ENCODE data around the gene CTSA.

The CTSA gene

DNA sequence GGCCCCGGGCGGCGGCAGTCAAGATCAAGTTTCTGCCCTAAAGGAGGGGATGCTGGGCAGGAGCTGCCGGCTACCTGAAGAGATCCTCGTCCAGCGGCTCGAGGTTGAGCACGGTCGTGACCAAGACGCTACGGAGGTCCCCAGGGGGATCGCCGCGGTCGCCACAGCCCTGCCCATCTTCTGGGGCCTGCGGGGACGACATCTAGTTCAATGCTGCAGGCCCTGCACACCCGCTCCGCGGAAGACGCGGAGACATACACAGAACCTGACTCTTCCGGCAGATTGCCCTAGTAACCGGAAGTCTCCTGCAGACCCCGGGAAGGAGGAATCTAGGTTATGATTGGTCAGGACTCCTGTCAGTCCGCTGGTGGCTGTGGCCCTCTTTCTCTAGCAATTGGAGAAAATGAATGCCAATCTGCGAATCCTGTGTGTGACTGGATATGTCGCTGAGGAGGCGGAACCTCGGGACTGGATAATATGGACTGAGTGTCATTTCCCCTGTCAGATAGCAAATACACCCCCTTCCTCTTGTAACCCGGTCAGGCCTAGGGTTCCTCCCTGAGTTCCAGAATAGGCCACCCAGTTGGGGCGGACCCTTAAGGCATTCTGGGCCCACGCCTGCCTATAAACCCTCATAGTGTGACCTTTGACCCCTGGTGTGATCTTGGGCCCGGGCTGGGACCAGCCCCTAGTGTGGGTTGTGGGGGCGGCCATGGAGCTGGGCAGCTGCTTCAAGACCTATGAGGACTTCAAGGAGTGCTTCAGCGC, 33.8 kb upstream of the CTSA start, which contains the start of the genes ACOT8 and ZSWIM3:
ACOT8 (minus strand) TSS at position 279 of the 768 bp plus-strand sequence; CDS start at position 202, 77 bp downstream.
ZSWIM3 (plus strand) TSS at position 501 of the 768 bp plus-strand sequence; CDS start at position 713, 212 bp downstream.
- Mint-ChIP-seq H3K36me3 (ENCODE audit: insufficient read depth) (peaks cover 12% of the 10 kb centered on the region), H3K9me3 (no peaks in the 10 kb centered on the region), H3K27ac (ENCODE audit: low read depth) (peak within 1 kb of the TSS; percentile 96), H3K4me3 (peak within 1 kb of the TSS; percentile 98), H3K27me3 (no peaks in the 10 kb centered on the region), H3K4me1 (peaks cover 38% of the 10 kb centered on the region)
- DNase-seq (ENCODE audit: low spot score in 2 of 2): peak; percentile 75 to 96
- peak; percentile 98 for ATAC-seq (replicated peaks; ENCODE audit: extremely low read depth, poor library complexity, severe bottlenecking)

DNA sequence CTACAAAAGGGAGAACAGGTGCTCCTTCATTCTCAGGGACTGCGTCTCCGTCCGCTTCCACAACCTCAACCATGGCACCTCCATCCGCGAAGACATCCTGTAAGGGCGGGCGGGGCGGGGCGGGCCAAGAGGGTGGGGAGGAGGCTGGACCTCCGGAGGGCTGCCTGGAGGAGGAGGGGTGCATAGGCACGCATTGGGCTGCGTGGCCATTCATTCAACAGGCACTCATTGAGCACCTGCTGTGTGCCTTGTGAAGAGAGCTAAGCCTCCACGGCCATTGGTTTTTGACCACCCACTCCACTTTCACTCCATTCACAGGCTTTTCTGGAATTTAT, 33.3 kb upstream of the CTSA start:
- DNase-seq (ENCODE audit: low spot score in 2 of 2) (no peak), ATAC-seq (replicated peaks; ENCODE audit: extremely low read depth, poor library complexity, severe bottlenecking) (peak; percentile 24)
- Mint-ChIP-seq H3K4me1 (peaks cover 38% of the 10 kb centered on the region), H3K4me3 (peak overlapping the region; percentile 98), H3K27me3 (no peaks in the 10 kb centered on the region), H3K36me3 (ENCODE audit: insufficient read depth) (peaks cover 14% of the 10 kb centered on the region), H3K9me3 (no peaks in the 10 kb centered on the region), H3K27ac (ENCODE audit: low read depth) (peak overlapping the region; percentile 96)

- Mint-ChIP-seq H3K4me3 (no peak overlapping the region), H3K36me3 (ENCODE audit: insufficient read depth) (peaks cover 12% of the 10 kb centered on the region), H3K9me3 (no peaks in the 10 kb centered on the region), H3K27me3 (no peaks in the 10 kb centered on the region), H3K27ac (ENCODE audit: low read depth) (no peak overlapping the region), H3K4me1 (peaks cover 32% of the 10 kb centered on the region)
- no peak for ATAC-seq (replicated peaks; ENCODE audit: extremely low read depth, poor library complexity, severe bottlenecking)
- DNase-seq (ENCODE audit: low spot score in 2 of 2): no peak
Measured at GRCh38 chr20:45859916-45860315, 31.2 kb upstream of the CTSA start.

GRCh38 chr20:45860560-45861220, 30.4 kb upstream of the CTSA start:
- H3K4me1 Mint-ChIP-seq: peaks cover 32% of the 10 kb centered on the region
- DNase-seq (ENCODE audit: low spot score in 2 of 2) (no peak), ATAC-seq (replicated peaks; ENCODE audit: extremely low read depth, poor library complexity, severe bottlenecking) (no peak)
- H3K4me3 Mint-ChIP-seq: no peak overlapping the region
- no peaks in the 10 kb centered on the region for H3K27me3 Mint-ChIP-seq
- no peak overlapping the region for H3K27ac Mint-ChIP-seq (ENCODE audit: low read depth)
- peaks cover 12% of the 10 kb centered on the region for H3K36me3 Mint-ChIP-seq (ENCODE audit: insufficient read depth)
- no peaks in the 10 kb centered on the region for H3K9me3 Mint-ChIP-seq

DNA sequence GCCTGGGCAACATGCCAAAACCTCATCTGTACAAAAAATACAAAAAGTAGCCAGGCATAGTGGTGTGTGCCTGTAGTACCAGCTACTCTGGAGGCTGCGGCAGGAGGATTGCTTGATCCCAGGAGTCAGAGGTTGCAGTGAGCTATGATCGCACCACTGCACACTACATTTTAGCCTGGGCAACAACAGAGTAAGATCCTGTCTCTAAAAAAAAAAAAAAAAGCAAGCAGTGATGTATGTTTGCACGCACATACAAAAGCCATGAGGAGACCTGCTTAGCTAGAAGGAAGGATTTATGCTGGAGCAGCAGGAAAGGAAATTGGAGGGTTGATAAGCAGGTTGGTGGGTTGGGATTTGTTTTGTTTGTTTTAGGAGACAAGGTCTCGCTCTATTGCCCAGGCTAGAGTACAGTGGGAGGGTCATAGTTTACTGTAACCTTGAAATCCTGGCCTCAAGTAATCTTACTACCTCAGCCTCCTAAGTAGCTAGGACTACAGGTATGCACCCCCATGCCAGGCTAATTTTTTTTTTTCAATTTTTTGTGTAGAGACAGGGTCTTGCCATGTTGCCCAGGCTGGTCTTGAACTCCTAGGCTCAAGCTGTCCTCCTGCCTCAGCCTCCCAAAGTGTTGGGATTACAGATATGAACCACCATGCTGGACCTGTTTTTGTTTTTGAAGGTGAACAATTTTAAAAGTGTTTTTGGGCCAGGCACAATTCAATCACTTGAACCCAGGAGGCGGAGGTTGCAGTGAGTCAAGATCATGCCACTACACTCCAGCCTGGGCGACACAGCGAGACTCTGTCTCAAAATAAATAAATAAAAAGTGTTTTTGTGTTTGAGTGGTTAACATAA, 29.7 kb upstream of the CTSA start:
- H3K4me3 Mint-ChIP-seq: no peak overlapping the region
- H3K27ac Mint-ChIP-seq (ENCODE audit: low read depth): no peak overlapping the region

GRCh38 chr20:45863543-45864470, 27.3 kb upstream of the CTSA start:
- H3K4me3 Mint-ChIP-seq: no peak overlapping the region
- H3K27ac Mint-ChIP-seq (ENCODE audit: low read depth): no peak overlapping the region
- H3K4me1 Mint-ChIP-seq: peaks cover 8% of the 10 kb centered on the region
- peaks cover 3% of the 10 kb centered on the region for H3K36me3 Mint-ChIP-seq (ENCODE audit: insufficient read depth)
- no peaks in the 10 kb centered on the region for H3K27me3 Mint-ChIP-seq
- ATAC-seq (replicated peaks; ENCODE audit: extremely low read depth, poor library complexity, severe bottlenecking) (no peak), DNase-seq (ENCODE audit: low spot score in 2 of 2) (no peak)
- H3K9me3 Mint-ChIP-seq: no peaks in the 10 kb centered on the region

More for the DNA sequence above, 29.7 kb upstream of the CTSA start:
- no peaks in the 10 kb centered on the region for H3K27me3 Mint-ChIP-seq
- H3K4me1 Mint-ChIP-seq: peaks cover 25% of the 10 kb centered on the region
- H3K9me3 Mint-ChIP-seq: no peaks in the 10 kb centered on the region
- peaks cover 12% of the 10 kb centered on the region for H3K36me3 Mint-ChIP-seq (ENCODE audit: insufficient read depth)
- DNase-seq (ENCODE audit: low spot score in 2 of 2): no peak
- no peak for ATAC-seq (replicated peaks; ENCODE audit: extremely low read depth, poor library complexity, severe bottlenecking)

DNA sequence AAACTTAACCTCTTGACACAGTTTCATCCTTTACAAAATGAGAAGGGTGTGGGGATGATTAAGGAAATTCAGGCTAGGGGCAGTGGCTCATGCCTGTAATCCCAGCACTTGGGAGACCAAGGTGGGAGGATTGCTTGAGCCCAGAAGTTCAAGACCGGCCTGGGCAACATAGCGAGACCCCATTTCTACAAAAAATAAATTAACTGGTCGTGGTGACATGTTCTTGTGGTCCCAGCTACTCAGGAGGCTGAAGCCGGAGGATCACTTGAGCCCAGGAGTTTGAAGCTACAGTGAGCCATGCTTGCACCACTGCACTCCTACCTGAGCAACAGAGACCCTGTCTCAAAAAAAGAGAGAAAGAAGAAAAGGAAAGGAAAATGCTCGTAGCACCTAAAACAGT, 24.7 kb upstream of the CTSA start:
- Mint-ChIP-seq H3K36me3 (ENCODE audit: insufficient read depth) (peaks cover 5% of the 10 kb centered on the region), H3K27me3 (no peaks in the 10 kb centered on the region), H3K27ac (ENCODE audit: low read depth) (no peak overlapping the region), H3K4me1 (no peaks in the 10 kb centered on the region), H3K9me3 (no peaks in the 10 kb centered on the region), H3K4me3 (no peak overlapping the region)
- no peak for DNase-seq (ENCODE audit: low spot score in 2 of 2)
- ATAC-seq (replicated peaks; ENCODE audit: extremely low read depth, poor library complexity, severe bottlenecking): no peak

DNA sequence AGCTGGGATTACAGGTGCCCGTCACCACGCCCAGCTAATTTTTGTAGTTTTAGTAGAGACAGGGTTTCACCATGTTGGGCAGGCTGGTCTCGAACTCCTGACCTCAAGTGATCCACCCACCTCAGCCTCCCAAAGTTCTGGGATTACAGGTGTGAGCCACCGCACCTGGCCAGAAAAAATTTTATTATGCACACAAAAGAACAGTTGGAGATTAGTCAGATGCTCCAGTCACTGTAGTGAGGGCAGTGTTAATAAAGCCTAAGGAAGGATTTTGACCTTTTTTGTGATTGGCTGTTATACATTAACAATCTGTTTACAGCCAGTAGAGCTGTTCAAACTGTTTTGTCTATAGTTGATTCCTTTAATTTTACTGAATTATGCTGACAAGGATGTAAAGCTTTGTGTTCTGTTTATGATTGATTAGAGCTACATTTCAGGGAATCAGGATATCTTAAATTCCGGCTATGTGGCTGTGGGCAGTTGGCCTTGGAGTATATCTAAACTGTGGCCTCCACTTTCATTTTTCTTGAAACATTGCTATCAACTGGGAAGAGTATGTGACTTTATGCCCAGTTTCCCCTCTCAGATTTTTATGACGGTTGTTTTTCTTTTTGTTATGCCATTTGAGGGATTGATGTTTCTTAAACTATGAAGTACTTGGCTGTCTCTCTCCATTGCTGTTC, 23.9 kb upstream of the CTSA start:
- H3K4me3 Mint-ChIP-seq: no peak overlapping the region
- no peak overlapping the region for H3K27ac Mint-ChIP-seq (ENCODE audit: low read depth)
- H3K36me3 Mint-ChIP-seq (ENCODE audit: insufficient read depth): peaks cover 5% of the 10 kb centered on the region
- no peak for DNase-seq (ENCODE audit: low spot score in 2 of 2)
- ATAC-seq (replicated peaks; ENCODE audit: extremely low read depth, poor library complexity, severe bottlenecking): no peak
- no peaks in the 10 kb centered on the region for H3K27me3 Mint-ChIP-seq
- H3K9me3 Mint-ChIP-seq: no peaks in the 10 kb centered on the region
- no peaks in the 10 kb centered on the region for H3K4me1 Mint-ChIP-seq

DNA sequence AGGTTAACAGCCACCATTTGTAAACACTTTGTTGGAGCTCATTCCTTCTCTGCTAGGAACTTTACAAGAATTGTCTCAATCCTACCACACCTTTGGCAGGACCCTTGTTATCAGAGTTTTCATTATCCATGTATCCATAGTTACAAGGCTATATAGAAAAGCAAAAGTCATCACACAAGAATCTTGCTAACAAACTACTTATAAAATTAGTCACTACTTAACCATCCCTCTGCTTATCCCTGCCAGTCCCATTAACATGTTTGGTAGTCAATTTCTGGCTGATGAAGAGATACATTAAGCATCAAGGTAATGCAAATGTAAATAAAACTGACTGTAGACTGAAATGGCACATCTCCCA, 23.3 kb upstream of the CTSA start:
- no peak for DNase-seq (ENCODE audit: low spot score in 2 of 2)
- H3K9me3 Mint-ChIP-seq: no peaks in the 10 kb centered on the region

GRCh38 chr20:45872626-45873025, 18.5 kb upstream of the CTSA start:
- H3K4me3 Mint-ChIP-seq: no peak overlapping the region
- ATAC-seq (replicated peaks; ENCODE audit: extremely low read depth, poor library complexity, severe bottlenecking) (no peak), DNase-seq (ENCODE audit: low spot score in 2 of 2) (no peak)
- no peaks in the 10 kb centered on the region for H3K4me1 Mint-ChIP-seq
- no peak overlapping the region for H3K27ac Mint-ChIP-seq (ENCODE audit: low read depth)
- H3K36me3 Mint-ChIP-seq (ENCODE audit: insufficient read depth): peaks cover 5% of the 10 kb centered on the region
- H3K27me3 Mint-ChIP-seq: no peaks in the 10 kb centered on the region
- H3K9me3 Mint-ChIP-seq: no peaks in the 10 kb centered on the region

More for the DNA sequence above, 23.3 kb upstream of the CTSA start:
- peaks cover 2% of the 10 kb centered on the region for H3K36me3 Mint-ChIP-seq (ENCODE audit: insufficient read depth)
- H3K4me3 Mint-ChIP-seq: no peak overlapping the region
- ATAC-seq (replicated peaks; ENCODE audit: extremely low read depth, poor library complexity, severe bottlenecking): no peak
- H3K27me3 Mint-ChIP-seq: no peaks in the 10 kb centered on the region
- no peaks in the 10 kb centered on the region for H3K4me1 Mint-ChIP-seq
- no peak overlapping the region for H3K27ac Mint-ChIP-seq (ENCODE audit: low read depth)

DNA sequence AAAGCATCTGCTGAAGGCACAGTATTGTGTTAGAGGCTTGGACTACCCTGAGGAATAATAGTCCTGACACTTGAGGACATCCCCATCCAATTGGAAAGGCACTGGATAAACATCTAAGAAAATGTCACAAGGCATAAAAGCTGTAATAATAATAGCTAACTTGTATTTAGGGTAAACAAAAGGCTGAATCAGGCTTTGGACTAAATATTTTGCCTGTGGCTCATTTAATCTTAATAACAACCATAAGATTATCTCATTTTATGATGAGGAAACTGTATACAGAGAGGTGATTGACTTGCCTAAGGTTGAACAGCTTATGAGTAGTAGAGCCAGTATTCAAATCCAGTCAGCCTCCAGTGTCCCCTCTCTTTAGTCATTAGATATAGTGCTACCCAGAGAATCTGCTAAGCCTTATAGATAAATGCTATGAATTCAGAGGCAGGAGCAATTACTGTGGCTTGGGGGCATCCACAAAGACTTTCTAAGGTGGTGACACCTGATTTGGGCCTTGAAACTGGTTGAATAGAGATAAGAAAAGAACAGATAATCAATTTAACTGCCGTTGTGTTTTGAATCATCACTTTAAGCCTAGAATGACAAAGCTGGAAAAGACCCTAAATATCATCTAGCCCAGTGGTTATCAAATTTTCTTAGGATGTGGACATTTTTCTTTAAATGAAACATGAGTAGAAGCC, 17.6 kb upstream of the CTSA start:
- no peak overlapping the region for H3K27ac Mint-ChIP-seq (ENCODE audit: low read depth)
- no peak for DNase-seq (ENCODE audit: low spot score in 2 of 2)
- H3K4me3 Mint-ChIP-seq: no peak overlapping the region
- no peaks in the 10 kb centered on the region for H3K27me3 Mint-ChIP-seq
- H3K36me3 Mint-ChIP-seq (ENCODE audit: insufficient read depth): peaks cover 5% of the 10 kb centered on the region
- ATAC-seq (replicated peaks; ENCODE audit: extremely low read depth, poor library complexity, severe bottlenecking): no peak
- no peaks in the 10 kb centered on the region for H3K9me3 Mint-ChIP-seq
- no peaks in the 10 kb centered on the region for H3K4me1 Mint-ChIP-seq

All from central memory CD8-positive, alpha-beta T cell (primary cell).